ENCODE measurements around the gene AGPAT2. TPM values are rescaled to one million over a fixed set of nuclear protein-coding genes. Genes with fewer than 3 reads are reported as not detected.

The AGPAT2 gene
- total and polyA plus RNA-seq, 2 experiments from 2014 or later, result 31.8 to 44.7 TPM

GRCh38 chr9:136681945-136682699 lies 5.1 kb downstream of the AGPAT2 start:
- no peak for TF ChIP-seq JUNB (IDR thresholded peaks at IDR 0.05; ENCODE audit: unreplicated experiment)
- no peak for TF ChIP-seq ZNF114 (CRISPR knock-in tag; IDR thresholded peaks at IDR 0.05)
- TF ChIP-seq EZH2phosphoT487 (IDR thresholded peaks at IDR 0.05; ENCODE audit: unreplicated experiment), result no peak
- TF ChIP-seq ZNF462 (CRISPR knock-in tag; IDR thresholded peaks at IDR 0.05), result no peak
- TF ChIP-seq POLR2AphosphoS5 (IDR thresholded peaks at IDR 0.05; ENCODE audit: low read depth), result no peak
- no peak for TF ChIP-seq REST (IDR thresholded peaks at IDR 0.05; ENCODE audit: unreplicated experiment)
- no peak for TF ChIP-seq EZH2 (IDR thresholded peaks at IDR 0.05; ENCODE audit: low read depth, unreplicated experiment)
- TF ChIP-seq ETS1 (IDR thresholded peaks at IDR 0.05), result no peak
- DNase-seq (ENCODE audit: low spot score) (no peak), ATAC-seq (no peak)
- no peak overlapping the region for H3K4me2 ChIP-seq
- peaks cover 10% of the 10 kb centered on the region; the same call in 1 of the 2 replicates for H3K79me2 ChIP-seq (replicated peaks; ENCODE audit: insufficient read depth)
- no peaks in the 10 kb centered on the region for H3K9me2 ChIP-seq (ENCODE audit: insufficient read depth)
- no peak overlapping the region for H3K27ac Mint-ChIP-seq
- H3K4me3 Mint-ChIP-seq, result no peak overlapping the region
- no peaks in the 10 kb centered on the region for H3K4me1 ChIP-seq (ENCODE audit: insufficient read depth)
- H4K20me1 ChIP-seq (replicated peaks; ENCODE audit: insufficient read depth), result no peaks in the 10 kb centered on the region
- H3F3A ChIP-seq (replicated peaks; ENCODE audit: low read depth), result no peaks in the 10 kb centered on the region
- H2AFZ ChIP-seq, result no peak overlapping the region
- no peaks in the 10 kb centered on the region for H3K36me3 Mint-ChIP-seq (ENCODE audit: low read depth)
- peaks cover 10% of the 10 kb centered on the region for H3K27me3 Mint-ChIP-seq (ENCODE audit: insufficient read depth, low read depth, poor library complexity)
- no peak overlapping the region for H3K27ac ChIP-seq (ENCODE audit: low read depth)
- peaks cover 6% of the 10 kb centered on the region; the same call in 1 of the 3 replicates for H3K4me1 Mint-ChIP-seq
- H3K9me3 Mint-ChIP-seq, result no peaks in the 10 kb centered on the region
- H3K4me3 ChIP-seq, result no peak overlapping the region
- H3K36me3 ChIP-seq (ENCODE audit: insufficient read depth), result no peaks in the 10 kb centered on the region
- H3K27me3 ChIP-seq (ENCODE audit: insufficient read depth), result no peaks in the 10 kb centered on the region
